Esophagus (tissue), 2 donors: ENCODE results near the gene ARHGEF19. TPM values are rescaled to one million over a fixed set of nuclear protein-coding genes. Genes with fewer than 3 reads are reported as not detected.
"Not testable (repeated sequence)": the region's sequence is repeated elsewhere in the genome, so short reads cannot be mapped to it uniquely, and the experiment has no call there.

Source experiments
- H3K27ac ChIP-seq, 2 donors: one replicate each; pipeline ENCODE4 v1.5.1; 2013; ENCODE audit warnings: low read depth in 2 of 2, mild to moderate bottlenecking in 2 of 2, inconsistent platforms in 1 of 2, low read length in 1 of 2, moderate library complexity in 1 of 2
- H3K27me3 ChIP-seq, 2 donors: one replicate each; pipeline ENCODE4 v1.6.1; 2013; ENCODE audit warnings: low read length in 2 of 2, control low read depth in 1 of 2, mild to moderate bottlenecking in 1 of 2; ENCODE audit not compliant: insufficient read depth in 2 of 2, control insufficient read depth in 1 of 2
- H3K36me3 ChIP-seq, 2 donors: one replicate each; pipeline ENCODE4 v1.6.1; 2013; ENCODE audit warnings: low read length in 1 of 2; ENCODE audit not compliant: control insufficient read depth in 2 of 2, insufficient read depth in 2 of 2
- H3K4me1 ChIP-seq, 2 donors: one replicate each; pipeline ENCODE4 v1.6.1; 2013; ENCODE audit warnings: low read length in 1 of 2; ENCODE audit not compliant: control insufficient read depth in 2 of 2, insufficient read depth in 2 of 2
- H3K4me3 ChIP-seq, 2 donors: one replicate each; pipeline ENCODE4 v1.5.1; 2013; ENCODE audit warnings: low read length in 2 of 2, mild to moderate bottlenecking in 2 of 2, low read depth in 1 of 2, moderate library complexity in 1 of 2
- H3K9me3 ChIP-seq, 2 donors: one replicate each; pipeline ENCODE4 v1.6.1; 2013; ENCODE audit warnings: mild to moderate bottlenecking in 2 of 2, low read depth in 1 of 2, low read length in 1 of 2, moderate library complexity in 1 of 2; ENCODE audit not compliant: control insufficient read depth in 2 of 2, insufficient read depth in 1 of 2
- WGBS, 2 donors: extraction: QIAGEN DNeasy Blood & Tissue Kit; methylation state at CpG; one replicate each; pipeline ENCODE4 v1.1.7; 2013; 5-methylcytosine and 5-hydroxymethylcytosine counted together
- polyA plus RNA-seq, 2 donors: library from polyadenylated mRNA; stranded (reverse); fragments of 200-250 nt; gene quantifications; one replicate each; pipeline ENCODE4 v1.2.3, GENCODE V29; 2013
- donor health status: healthy with polysubstance abuse.
- donor health status: Bipolar disorder and iron deficiency.

The ARHGEF19 gene
- polyA plus RNA-seq, 2 donors: 20.1 to 31.1 TPM

- no peak overlapping the region for H3K27ac ChIP-seq
- H3K9me3 ChIP-seq: peaks cover 0 to 2% of the 10 kb centered on the region in 2 donors
- no peak overlapping the region for H3K4me3 ChIP-seq
- H3K36me3 ChIP-seq: peaks cover 0 to 24% of the 10 kb centered on the region in 2 donors
- no peaks in the 10 kb centered on the region for H3K27me3 ChIP-seq
- H3K4me1 ChIP-seq: peaks cover 0 to 3% of the 10 kb centered on the region in 2 donors
- WGBS, 2 donors: 85 to 87% methylated on average over 4 of the region's 4 CpGs
These were observed 12.8 kb downstream of the ARHGEF19 start for GRCh38 chr1:16199700-16200099.

GRCh38 chr1:16199157-16199501 lies 13.3 kb downstream of the ARHGEF19 start:
- WGBS, 2 donors: 57% methylated on average over 1 of the region's 1 CpG
- Histone ChIP-seq H3K4me3 (no peak overlapping the region), H3K27ac (no peak overlapping the region), H3K27me3 (no peaks in the 10 kb centered on the region), H3K9me3 (peaks cover 0 to 2% of the 10 kb centered on the region in 2 donors), H3K36me3 (peaks cover 0 to 24% of the 10 kb centered on the region in 2 donors), H3K4me1 (peaks cover 0 to 3% of the 10 kb centered on the region in 2 donors)

GRCh38 chr1:16198444-16199156 lies 13.9 kb downstream of the ARHGEF19 start:
- Histone ChIP-seq H3K4me1 (peaks cover 0 to 3% of the 10 kb centered on the region in 2 donors), H3K36me3 (peaks cover 0 to 24% of the 10 kb centered on the region in 2 donors), H3K27me3 (no peaks in the 10 kb centered on the region), H3K9me3 (peaks cover 0 to 2% of the 10 kb centered on the region in 2 donors), H3K27ac (no peak overlapping the region), H3K4me3 (no peak overlapping the region)
- WGBS, 2 donors: 88 to 89% methylated on average over 8 of the region's 8 CpGs

- Histone ChIP-seq H3K27ac (no peak overlapping the region), H3K4me1 (peaks cover 0 to 6% of the 10 kb centered on the region in 2 donors), H3K4me3 (no peak overlapping the region), H3K27me3 (no peaks in the 10 kb centered on the region), H3K9me3 (peaks cover 0 to 2% of the 10 kb centered on the region in 2 donors), H3K36me3 (peaks cover 0 to 18% of the 10 kb centered on the region in 2 donors)
- 62 to 88% methylated on average over 3 of the region's 3 CpGs for WGBS, 2 donors
These were observed 15.6 kb downstream of the ARHGEF19 start for GRCh38 chr1:16196874-16197273.

- Histone ChIP-seq H3K4me1 (peaks cover 0 to 11% of the 10 kb centered on the region in 2 donors), H3K36me3 (peaks cover 0 to 13% of the 10 kb centered on the region in 2 donors)
- H3K27me3 ChIP-seq, H3K27ac ChIP-seq, H3K4me3 ChIP-seq, H3K9me3 ChIP-seq: not testable (repeated sequence)
- 96 to 97% methylated on average over 4 of the region's 4 CpGs for WGBS, 2 donors
These were observed 16.3 kb downstream of the ARHGEF19 start for GRCh38 chr1:16196139-16196538.

GRCh38 chr1:16195518-16195905 lies 16.9 kb downstream of the ARHGEF19 start:
- no peak overlapping the region for H3K4me3 ChIP-seq
- 90 to 92% methylated on average over 7 of the region's 7 CpGs for WGBS, 2 donors
- H3K27ac ChIP-seq: no peak overlapping the region
- H3K27me3 ChIP-seq: no peaks in the 10 kb centered on the region
- H3K4me1 ChIP-seq: peaks cover 0 to 11% of the 10 kb centered on the region in 2 donors
- no peaks in the 10 kb centered on the region for H3K9me3 ChIP-seq
- H3K36me3 ChIP-seq: peaks cover 0 to 13% of the 10 kb centered on the region in 2 donors

- Histone ChIP-seq H3K27me3 (no peaks in the 10 kb centered on the region), H3K4me1 (peaks cover 0 to 15% of the 10 kb centered on the region in 2 donors), H3K9me3 (no peaks in the 10 kb centered on the region), H3K36me3 (no peaks in the 10 kb centered on the region), H3K4me3 (no peak overlapping the region), H3K27ac (peak overlapping the region in 1 of 2 donors; percentile 65)
- WGBS, 2 donors: 52 to 75% methylated on average over 6 of the region's 6 CpGs
These were observed 20.4 kb downstream of the ARHGEF19 start for GRCh38 chr1:16191916-16192546.

- 49 to 100% methylated on average over 1 of the region's 1 CpG for WGBS, 2 donors
- peaks cover 0 to 20% of the 10 kb centered on the region in 2 donors for H3K4me1 ChIP-seq
- peak overlapping the region in 1 of 2 donors; percentile 65 for H3K27ac ChIP-seq
- H3K4me3 ChIP-seq: no peak overlapping the region
- H3K9me3 ChIP-seq: no peaks in the 10 kb centered on the region
- no peaks in the 10 kb centered on the region for H3K27me3 ChIP-seq
- no peaks in the 10 kb centered on the region for H3K36me3 ChIP-seq
These were observed 21.1 kb downstream of the ARHGEF19 start for GRCh38 chr1:16191309-16191708.

- H3K27me3 ChIP-seq: no peaks in the 10 kb centered on the region
- WGBS, 2 donors: 43 to 54% methylated on average over 9 of the region's 9 CpGs
- H3K4me1 ChIP-seq: peaks cover 0 to 20% of the 10 kb centered on the region in 2 donors
- H3K4me3 ChIP-seq: no peak overlapping the region
- H3K27ac ChIP-seq: peak overlapping the region; percentile 86 to 96
- no peaks in the 10 kb centered on the region for H3K36me3 ChIP-seq
- no peaks in the 10 kb centered on the region for H3K9me3 ChIP-seq
These were observed 22.4 kb downstream of the ARHGEF19 start for GRCh38 chr1:16189921-16190621.
